DOHH2 (cell line): Measurements from ENCODE around the gene KIAA1328.

Experiments used
- H3F3A ChIP-seq: fragments of 200-600 bp; sonication (generic), shearing (Covaris generic); 2 replicates; pipeline ENCODE4 v1.6.0; 2016; ENCODE audit warnings: antibody characterized with exemption, mild to moderate bottlenecking; ENCODE audit not compliant: control insufficient read depth, insufficient read depth
- H3K27ac ChIP-seq: fragments of 200-600 bp; sonication (generic); 2 replicates; pipeline ENCODE4 v1.5.1; 2014; ENCODE audit warnings: low read depth, mild to moderate bottlenecking, low read length, moderate library complexity
- H3K27me3 ChIP-seq: fragments of 200-600 bp; sonication (generic); 2 replicates; pipeline ENCODE4 v1.6.1; 2014; ENCODE audit warnings: mild to moderate bottlenecking, low read length, mixed read lengths; ENCODE audit not compliant: control insufficient read depth
- H3K36me3 ChIP-seq: fragments of 200-600 bp; sonication (generic); 2 replicates; pipeline ENCODE4 v1.6.1; 2014; ENCODE audit warnings: mild to moderate bottlenecking, low read length, moderate library complexity, mixed read lengths; ENCODE audit not compliant: control insufficient read depth
- H3K4me1 ChIP-seq: fragments of 200-600 bp; sonication (generic); 2 replicates; pipeline ENCODE4 v1.6.1; 2014; ENCODE audit warnings: mild to moderate bottlenecking, low read length, mixed read lengths; ENCODE audit not compliant: control insufficient read depth
- H3K4me2 ChIP-seq: fragments of 200-600 bp; sonication (generic); 2 replicates; pipeline ENCODE4 v1.6.0; 2014; ENCODE audit warnings: mild to moderate bottlenecking, low read length, moderate library complexity
- H3K4me3 ChIP-seq: fragments of 200-600 bp; sonication (generic); 2 replicates; pipeline ENCODE4 v1.5.1; 2014; ENCODE audit warnings: mild to moderate bottlenecking, low read length, mixed read lengths
- H3K79me2 ChIP-seq: fragments of 200-600 bp; sonication (generic); 2 replicates; pipeline ENCODE4 v1.6.1; 2014; ENCODE audit warnings: mild to moderate bottlenecking, low read length, mixed read lengths; ENCODE audit not compliant: control insufficient read depth
- H3K9me2 ChIP-seq: fragments of 200-600 bp; sonication (generic); replicated peaks from 2 replicates; pipeline ENCODE4 v1.6.1; 2014; ENCODE audit warnings: mild to moderate bottlenecking, low read length, mixed read lengths; ENCODE audit not compliant: control insufficient read depth
- H3K9me3 ChIP-seq: fragments of 200-600 bp; sonication (generic); 2 replicates; pipeline ENCODE4 v1.6.1; 2014; ENCODE audit warnings: antibody characterized with exemption, low read length, mixed read lengths; ENCODE audit not compliant: control insufficient read depth, insufficient read depth
- H4K20me1 ChIP-seq: fragments of 200-600 bp; sonication (generic); 2 replicates; pipeline ENCODE4 v1.6.0; 2014; ENCODE audit warnings: low read depth, mild to moderate bottlenecking, antibody characterized with exemption, low read length, moderate library complexity; ENCODE audit not compliant: control insufficient read depth, insufficient read depth
- EZH2phosphoT487 ChIP-seq: fragments of 200-600 bp; sonication (generic); IDR thresholded peaks from 2 replicates; pipeline ENCODE4 v1.6.1; 2017; ENCODE audit warnings: borderline replicate concordance, mild to moderate bottlenecking, antibody characterized with exemption, low read length, moderate library complexity, mixed read lengths
- TF ChIP-seq, protein P1 (sequence below): fragments of 200-600 bp; sonication (generic); IDR thresholded peaks from one replicate; pipeline ENCODE4 v1.5.1; 2014; ENCODE audit warnings: antibody characterized with exemption, mild to moderate bottlenecking, low read depth, low read length; ENCODE audit not compliant: poor library complexity, severe bottlenecking

KIAA1328 gene

DNA sequence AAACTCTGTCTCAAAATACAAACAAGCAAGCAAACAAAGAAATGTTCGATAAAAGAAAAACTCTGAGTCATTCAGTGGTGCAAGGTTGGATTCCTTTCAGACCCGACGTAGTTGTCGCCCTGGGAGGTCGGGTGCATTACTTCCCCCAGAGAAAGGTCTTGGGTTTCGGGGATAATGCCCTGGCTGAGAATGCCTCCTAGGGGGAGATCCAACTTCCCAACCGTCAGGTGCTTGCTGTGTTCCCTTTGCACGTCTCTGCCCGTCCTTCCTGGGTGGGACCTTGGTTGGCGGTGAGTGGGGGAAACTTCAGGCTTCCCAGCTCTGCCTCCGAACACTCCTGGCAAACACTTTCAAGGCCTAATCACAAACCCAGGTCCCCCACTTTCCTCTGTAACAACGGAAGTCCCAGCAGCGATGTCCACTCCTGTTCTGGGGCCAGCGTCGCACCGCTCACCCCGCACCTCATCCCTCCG lies 734 bp upstream of the KIAA1328 start:
- peaks cover 24% of the 10 kb centered on the region for H3K36me3 ChIP-seq
- no peaks in the 10 kb centered on the region for H3K9me2 ChIP-seq
- no peaks in the 10 kb centered on the region for H3K27me3 ChIP-seq
- peak overlapping the region; percentile 83 for H3K4me2 ChIP-seq
- peaks cover 59% of the 10 kb centered on the region for H3K79me2 ChIP-seq
- TF ChIP-seq, protein P1, sequence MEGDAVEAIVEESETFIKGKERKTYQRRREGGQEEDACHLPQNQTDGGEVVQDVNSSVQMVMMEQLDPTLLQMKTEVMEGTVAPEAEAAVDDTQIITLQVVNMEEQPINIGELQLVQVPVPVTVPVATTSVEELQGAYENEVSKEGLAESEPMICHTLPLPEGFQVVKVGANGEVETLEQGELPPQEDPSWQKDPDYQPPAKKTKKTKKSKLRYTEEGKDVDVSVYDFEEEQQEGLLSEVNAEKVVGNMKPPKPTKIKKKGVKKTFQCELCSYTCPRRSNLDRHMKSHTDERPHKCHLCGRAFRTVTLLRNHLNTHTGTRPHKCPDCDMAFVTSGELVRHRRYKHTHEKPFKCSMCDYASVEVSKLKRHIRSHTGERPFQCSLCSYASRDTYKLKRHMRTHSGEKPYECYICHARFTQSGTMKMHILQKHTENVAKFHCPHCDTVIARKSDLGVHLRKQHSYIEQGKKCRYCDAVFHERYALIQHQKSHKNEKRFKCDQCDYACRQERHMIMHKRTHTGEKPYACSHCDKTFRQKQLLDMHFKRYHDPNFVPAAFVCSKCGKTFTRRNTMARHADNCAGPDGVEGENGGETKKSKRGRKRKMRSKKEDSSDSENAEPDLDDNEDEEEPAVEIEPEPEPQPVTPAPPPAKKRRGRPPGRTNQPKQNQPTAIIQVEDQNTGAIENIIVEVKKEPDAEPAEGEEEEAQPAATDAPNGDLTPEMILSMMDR: no peak
- TF ChIP-seq EZH2phosphoT487: no peak
- H4K20me1 ChIP-seq: no peaks in the 10 kb centered on the region
- peak overlapping the region; percentile 94 for H3K4me3 ChIP-seq
- H3K27ac ChIP-seq: peak overlapping the region; percentile 13
- peaks cover 27% of the 10 kb centered on the region for H3K4me1 ChIP-seq
- H3F3A ChIP-seq: no peaks in the 10 kb centered on the region
- no peaks in the 10 kb centered on the region for H3K9me3 ChIP-seq

DNA sequence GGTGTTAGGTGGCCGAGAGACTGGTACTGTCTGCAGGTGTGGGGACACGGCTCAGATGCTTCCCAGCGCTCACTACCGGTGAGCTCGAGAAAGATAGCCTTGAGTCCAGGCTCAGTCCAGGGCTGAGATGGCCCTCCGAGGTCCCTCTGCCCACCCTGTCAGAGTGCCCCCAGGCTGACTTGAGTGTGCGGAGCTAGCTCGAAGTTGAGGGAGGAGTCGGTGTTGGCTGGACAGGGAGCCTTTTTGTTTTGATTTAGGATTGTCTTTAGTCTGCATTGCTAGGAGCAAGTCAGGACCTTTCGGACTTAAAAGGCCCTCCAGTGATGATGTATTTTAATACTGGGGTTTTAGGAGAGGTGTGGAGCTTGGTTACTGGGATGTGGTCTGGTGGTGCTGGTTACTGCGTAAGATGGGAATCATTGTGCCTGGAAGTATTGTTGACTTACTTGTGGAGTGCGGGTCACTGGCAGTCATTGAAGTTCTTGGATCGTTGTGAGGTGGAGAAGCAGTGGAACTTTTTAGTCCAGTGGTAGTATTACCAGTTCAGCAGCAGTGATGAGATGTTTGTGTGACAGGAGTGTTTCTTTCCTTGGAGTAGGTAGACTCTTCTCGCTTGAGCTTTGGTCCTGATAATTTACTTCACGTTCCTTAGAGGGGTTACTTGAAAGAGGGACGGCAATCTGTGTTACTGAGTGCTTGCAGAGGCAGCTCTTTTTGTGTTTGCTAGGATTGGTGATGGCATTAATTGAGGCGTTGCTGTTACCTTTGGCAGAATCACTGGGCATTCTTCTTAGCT lies 633 bp downstream of the KIAA1328 start:
- peak overlapping the region; percentile 83 for H3K4me2 ChIP-seq
- peaks cover 53% of the 10 kb centered on the region for H3K79me2 ChIP-seq
- H3K4me3 ChIP-seq: peak overlapping the region; percentile 94
- TF ChIP-seq, protein P1: no peak
- TF ChIP-seq EZH2phosphoT487: no peak
- H3F3A ChIP-seq: no peaks in the 10 kb centered on the region
- peaks cover 13% of the 10 kb centered on the region for H3K36me3 ChIP-seq
- H4K20me1 ChIP-seq: no peaks in the 10 kb centered on the region
- H3K9me3 ChIP-seq: no peaks in the 10 kb centered on the region
- no peaks in the 10 kb centered on the region for H3K27me3 ChIP-seq
- H3K9me2 ChIP-seq: no peaks in the 10 kb centered on the region
- H3K4me1 ChIP-seq: peaks cover 27% of the 10 kb centered on the region
- H3K27ac ChIP-seq: peak overlapping the region; percentile 13

GRCh38 chr18:36830158-36830495 lies 1.2 kb downstream of the KIAA1328 start:
- no peaks in the 10 kb centered on the region for H3F3A ChIP-seq
- H3K27me3 ChIP-seq: no peaks in the 10 kb centered on the region
- H3K9me3 ChIP-seq: no peaks in the 10 kb centered on the region
- H3K36me3 ChIP-seq: peaks cover 14% of the 10 kb centered on the region
- peaks cover 27% of the 10 kb centered on the region for H3K4me1 ChIP-seq
- H3K27ac ChIP-seq: no peak overlapping the region
- H4K20me1 ChIP-seq: no peaks in the 10 kb centered on the region
- peak overlapping the region; percentile 94 for H3K4me3 ChIP-seq
- H3K4me2 ChIP-seq: peak overlapping the region; percentile 83
- TF ChIP-seq EZH2phosphoT487: no peak
- TF ChIP-seq, protein P1: no peak
- H3K79me2 ChIP-seq: peaks cover 51% of the 10 kb centered on the region
- no peaks in the 10 kb centered on the region for H3K9me2 ChIP-seq
